Neural cell (in vitro differentiated cells): ENCODE results near the gene MIER1. TPM values are rescaled to one million over a fixed set of nuclear protein-coding genes. Genes with fewer than 3 reads are reported as not detected.

Source experiments
- H2AFZ ChIP-seq: fragments of 200-600, 300-800 bp; sonication (generic), shearing (Covaris generic); 2 replicates; pipeline ENCODE4 v1.6.0; 2014; ENCODE audit warnings: low read depth, mild to moderate bottlenecking, antibody characterized with exemption, low read length, moderate library complexity
- H3F3A ChIP-seq: fragments of 200-600 bp; shearing (Covaris generic); 2 replicates; pipeline ENCODE4 v1.6.1; 2016; ENCODE audit warnings: mild to moderate bottlenecking, moderate library complexity, mixed read lengths, antibody characterized with exemption, low read length; ENCODE audit not compliant: insufficient read depth, poor library complexity, severe bottlenecking
- H3K27ac ChIP-seq: fragments of 200-600, 300-800 bp; sonication (generic), shearing (Covaris generic); 2 replicates; pipeline ENCODE4 v1.5.1; 2014; ENCODE audit warnings: mild to moderate bottlenecking, low read length, moderate library complexity
- H3K27me3 ChIP-seq: fragments of 300-800, 200-600 bp; sonication (generic), shearing (Covaris generic); 2 replicates; pipeline ENCODE4 v1.6.0; 2014; ENCODE audit warnings: mild to moderate bottlenecking, low read depth, low read length, moderate library complexity; ENCODE audit not compliant: insufficient read depth
- H3K36me3 ChIP-seq: fragments of 300-800, 200-600 bp; sonication (generic), shearing (Covaris generic); 2 replicates; pipeline ENCODE4 v1.5.1; 2014; ENCODE audit warnings: mild to moderate bottlenecking, antibody characterized with exemption, low read length, moderate library complexity; ENCODE audit not compliant: insufficient read depth
- H3K4me2 ChIP-seq: fragments of 300-800, 200-600 bp; sonication (generic), shearing (Covaris generic); 2 replicates; pipeline ENCODE4 v1.6.0; 2014; ENCODE audit warnings: mild to moderate bottlenecking, low read length
- H3K4me3 ChIP-seq: fragments of 300-800, 200-600 bp; sonication (generic), shearing (Covaris generic); 2 replicates; pipeline ENCODE4 v1.5.1; 2014; ENCODE audit warnings: mild to moderate bottlenecking, low read length, moderate library complexity
- H3K79me2 ChIP-seq: fragments of 200-600 bp; shearing (Covaris generic); replicated peaks from 2 replicates; pipeline ENCODE4 v1.6.0; 2014; ENCODE audit warnings: mild to moderate bottlenecking, low read length, moderate library complexity; ENCODE audit not compliant: insufficient read depth
- H3K9ac ChIP-seq: fragments of 300-800, 200-600 bp; sonication (generic), shearing (Covaris generic); 2 replicates; pipeline ENCODE4 v1.6.1; 2016; ENCODE audit warnings: mild to moderate bottlenecking, low read length, mixed read lengths
- H3K9me2 ChIP-seq: fragments of 200-600 bp; shearing (Covaris generic); 2 replicates; pipeline ENCODE4 v1.6.1; 2016; ENCODE audit warnings: mild to moderate bottlenecking, low read length, mixed read lengths; ENCODE audit not compliant: insufficient read depth
- H3K9me3 ChIP-seq: fragments of 200-600, 300-800 bp; sonication (generic), shearing (Covaris generic); 2 replicates; pipeline ENCODE4 v1.6.1; 2016; ENCODE audit warnings: mild to moderate bottlenecking, mixed run types, low read length, moderate library complexity, mixed read lengths
- H4K20me1 ChIP-seq: fragments of 200-600 bp; shearing (Covaris generic); 2 replicates; pipeline ENCODE4 v1.6.1; 2016; ENCODE audit warnings: mild to moderate bottlenecking, mixed run types; ENCODE audit not compliant: insufficient read depth
- CTCF ChIP-seq: fragments of 450-650 bp; IDR thresholded peaks from 2 replicates; pipeline ENCODE4 v1.5.1; 2014; ENCODE audit warnings: antibody characterized with exemption, mild to moderate bottlenecking, moderate library complexity; ENCODE audit not compliant: poor library complexity, severe bottlenecking
- EP300 ChIP-seq: fragments of 450-650 bp; conservative IDR thresholded peaks from 2 replicates; pipeline ENCODE4 v1.6.1; 2014; ENCODE audit warnings: antibody characterized with exemption, mild to moderate bottlenecking, moderate library complexity; ENCODE audit not compliant: poor library complexity, severe bottlenecking
- EZH2 ChIP-seq: fragments of 200-600, 300-800 bp; shearing (Covaris generic), sonication (generic); IDR thresholded peaks from 2 replicates; pipeline ENCODE4 v1.6.1; 2014; ENCODE audit warnings: antibody characterized with exemption, low read length, borderline replicate concordance, mild to moderate bottlenecking; ENCODE audit not compliant: insufficient read depth, poor library complexity, severe bottlenecking
- MXI1 ChIP-seq: fragments of 450-650 bp; conservative IDR thresholded peaks from 2 replicates; pipeline ENCODE4 v1.6.1; 2014; ENCODE audit warnings: antibody characterized with exemption, mild to moderate bottlenecking; ENCODE audit not compliant: poor library complexity, severe bottlenecking
- POLR2AphosphoS5 ChIP-seq: IDR thresholded peaks from 2 replicates; pipeline ENCODE4 v1.6.1; 2012
- RAD21 ChIP-seq: fragments of 450-650 bp; conservative IDR thresholded peaks from 2 replicates; pipeline ENCODE4 v1.6.1; 2014; ENCODE audit warnings: antibody characterized with exemption, mild to moderate bottlenecking, moderate library complexity
- REST ChIP-seq: IDR thresholded peaks from 2 replicates; pipeline ENCODE4 v1.6.1; 2012; ENCODE audit warnings: borderline replicate concordance
- SMC3 ChIP-seq: fragments of 450-650 bp; conservative IDR thresholded peaks from 2 replicates; pipeline ENCODE4 v1.6.1; 2014; ENCODE audit warnings: antibody characterized with exemption, mild to moderate bottlenecking, moderate library complexity; ENCODE audit not compliant: poor library complexity
- TAF1 ChIP-seq: IDR thresholded peaks from 2 replicates; pipeline ENCODE4 v1.6.1; 2012; ENCODE audit warnings: low read depth
- polyA plus RNA-seq: library from polyadenylated mRNA; depleted of rRNA; stranded (reverse); fragments of >200 nt; gene quantifications from 2 replicates; pipeline ENCODE4 v1.2.3, GENCODE V29; 2014

MIER1 gene
- polyA plus RNA-seq, 1 donor from 2014 or later = 16.1 TPM

- H3K9me3 ChIP-seq = no peaks in the 10 kb centered on the region
- H2AFZ ChIP-seq = no peak overlapping the region
- H3K27ac ChIP-seq = no peak overlapping the region
- H4K20me1 ChIP-seq = no peaks in the 10 kb centered on the region
- no peaks in the 10 kb centered on the region for H3F3A ChIP-seq
- no peak for TF ChIP-seq CTCF
- TF ChIP-seq TAF1 = no peak
- TF ChIP-seq EP300 = no peak
- no peak for TF ChIP-seq REST
- TF ChIP-seq SMC3 = no peak
- no peak for TF ChIP-seq RAD21
- TF ChIP-seq MXI1 = no peak
- TF ChIP-seq EZH2 = no peak
- no peak for TF ChIP-seq POLR2AphosphoS5
- H3K27me3 ChIP-seq = no peaks in the 10 kb centered on the region
- H3K36me3 ChIP-seq = no peaks in the 10 kb centered on the region
- no peaks in the 10 kb centered on the region for H3K9me2 ChIP-seq
- H3K9ac ChIP-seq = no peak overlapping the region
- H3K79me2 ChIP-seq = peaks cover 44% of the 10 kb centered on the region
- H3K4me3 ChIP-seq = no peak overlapping the region
- no peak overlapping the region for H3K4me2 ChIP-seq
These were observed 12.9 kb downstream of the MIER1 start for GRCh38 chr1:66937529-66938234.

GRCh38 chr1:66938613-66939012 is 13.8 kb downstream of the MIER1 start:
- no peak overlapping the region for H3K9ac ChIP-seq
- H3K4me2 ChIP-seq = no peak overlapping the region
- H3K9me3 ChIP-seq = no peaks in the 10 kb centered on the region
- no peak overlapping the region for H2AFZ ChIP-seq
- no peak overlapping the region for H3K27ac ChIP-seq
- no peaks in the 10 kb centered on the region for H3K9me2 ChIP-seq
- H3F3A ChIP-seq = no peaks in the 10 kb centered on the region
- no peaks in the 10 kb centered on the region for H3K36me3 ChIP-seq
- no peak for TF ChIP-seq TAF1
- no peak for TF ChIP-seq CTCF
- no peak for TF ChIP-seq EZH2
- TF ChIP-seq EP300 = no peak
- TF ChIP-seq REST = no peak
- TF ChIP-seq MXI1 = no peak
- TF ChIP-seq POLR2AphosphoS5 = no peak
- TF ChIP-seq RAD21 = no peak
- no peak for TF ChIP-seq SMC3
- no peaks in the 10 kb centered on the region for H4K20me1 ChIP-seq
- peaks cover 40% of the 10 kb centered on the region for H3K79me2 ChIP-seq
- no peak overlapping the region for H3K4me3 ChIP-seq
- H3K27me3 ChIP-seq = no peaks in the 10 kb centered on the region
